Testis (tissue), 3 donors: ENCODE data around the gene MDM4. TPM values are rescaled to one million over a fixed set of nuclear protein-coding genes. Genes with fewer than 3 reads are reported as not detected.

Source experiments
- DNase-seq: peaks from one replicate; pipeline ENCODE4 v3.0.0-alpha.2; 2019
- H3K27ac ChIP-seq, 2 donors: fragments of 200-600 bp; sonication (generic); one replicate each; pipeline ENCODE4 v1.5.1; 2019
- H3K27me3 ChIP-seq: fragments of 200-600 bp; sonication (generic); one replicate; pipeline ENCODE4 v1.5.1; 2019
- H3K36me3 ChIP-seq: fragments of 200-600 bp; sonication (generic); one replicate; pipeline ENCODE4 v1.5.1; 2017; ENCODE audit warnings: low read depth; ENCODE audit errors: missing control alignments
- H3K4me1 ChIP-seq: fragments of 200-600 bp; sonication (generic); one replicate; pipeline ENCODE4 v1.5.1; 2019
- H3K4me3 ChIP-seq, 2 donors: fragments of 200-600 bp; sonication (generic); one replicate each; pipeline ENCODE4 v1.5.1; 2017 to 2019
- H3K9me3 ChIP-seq: fragments of 200-600 bp; sonication (generic); one replicate; pipeline ENCODE4 v1.5.1; 2017
- CTCF ChIP-seq, 3 experiments: fragments of 450-650 bp in 2 of 3; fragments of 200-600 bp in 1 of 3; sonication (generic) in 1 of 3; IDR thresholded peaks; one replicate each; pipeline ENCODE4 v1.5.1; 2016 to 2019; ENCODE audit warnings: antibody characterized with exemption in 3 of 3, mild to moderate bottlenecking in 2 of 3, moderate library complexity in 1 of 3
- POLR2A ChIP-seq: fragments of 450-650 bp; IDR thresholded peaks from one replicate; pipeline ENCODE4 v1.6.1; 2017; ENCODE audit warnings: antibody characterized with exemption, mild to moderate bottlenecking, moderate library complexity
- WGBS, 2 donors: methylation state at CpG; one replicate each; pipeline ENCODE4 v1.1.5; 2018; 5-methylcytosine and 5-hydroxymethylcytosine counted together
- intact Hi-C: fragments of 100-400 bp; cut with DNase I; formaldehyde crosslinking; loops from one replicate; pipeline ENCODE4 v1.15.1; 2023; ENCODE audit warnings: low total_unique reads
- polyA plus RNA-seq: library from polyadenylated mRNA; stranded (reverse); fragments of 350-450 nt; fragmentation: Illumina TruSeq; extraction: RNeasy Lipid Tissue Mini Kit (QIAGEN cat#74804); gene quantifications from one replicate; pipeline ENCODE4 v1.2.3, GENCODE V29; 2014; ENCODE audit warnings: low read depth, low replicate concordance; ENCODE audit not compliant: insufficient read depth
- total RNA-seq, 2 donors: library from RNA; depleted of rRNA; stranded (reverse); fragments of >200 nt; gene quantifications; one replicate each; pipeline ENCODE4 v1.2.3, GENCODE V29; 2016

Gene MDM4
- total and polyA plus RNA-seq, 3 donors from 2014 or later = 43.3 to 110 (median 96.2) TPM

DNA sequence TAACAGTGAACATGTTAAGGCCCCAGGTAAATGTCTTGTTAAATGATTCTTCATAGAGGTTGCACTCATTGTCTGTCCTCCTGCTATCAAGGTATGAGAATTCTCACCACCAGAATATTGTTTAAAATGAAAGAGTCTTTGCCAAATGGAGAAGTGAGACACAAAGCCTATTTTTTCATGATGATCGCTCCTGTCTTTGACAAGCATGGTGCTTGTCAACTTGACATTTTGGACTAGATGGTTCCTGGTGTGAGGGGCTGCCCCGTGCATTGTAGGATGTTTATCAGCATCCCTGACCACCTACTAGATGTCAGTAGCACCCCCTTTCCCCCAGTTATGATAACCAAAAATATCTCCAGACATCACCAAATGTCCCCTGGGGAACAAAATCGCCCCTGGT lies 65.6 kb downstream of the MDM4 start:
- intact Hi-C loops = no loop called here
- Histone ChIP-seq H3K4me1 (peaks cover 13% of the 10 kb centered on the region), H3K27me3 (no peaks in the 10 kb centered on the region), H3K4me3 (no peak overlapping the region), H3K9me3 (no peaks in the 10 kb centered on the region), H3K27ac (no peak overlapping the region), H3K36me3 (no peaks in the 10 kb centered on the region)
- no peak for DNase-seq
- no peak for TF ChIP-seq POLR2A
- no peak for TF ChIP-seq CTCF (IDR thresholded peaks at IDR 0.05)
- whole genome bisulfite sequencing, 2 donors = 92 to 99% methylated on average over 3 of the region's 3 CpGs

GRCh38 chr1:204583909-204584632 lies 67.9 kb downstream of the MDM4 start:
- WGBS, 2 donors = 80 to 81% methylated on average over 4 of the region's 4 CpGs
- intact Hi-C loops = no loop called here
- Histone ChIP-seq H3K27ac (no peak overlapping the region), H3K4me1 (peaks cover 4% of the 10 kb centered on the region), H3K4me3 (no peak overlapping the region), H3K9me3 (no peaks in the 10 kb centered on the region), H3K27me3 (no peaks in the 10 kb centered on the region), H3K36me3 (no peaks in the 10 kb centered on the region)
- DNase-seq = peak; percentile 79
- no peak for TF ChIP-seq CTCF (IDR thresholded peaks at IDR 0.05)
- TF ChIP-seq POLR2A = no peak

DNA sequence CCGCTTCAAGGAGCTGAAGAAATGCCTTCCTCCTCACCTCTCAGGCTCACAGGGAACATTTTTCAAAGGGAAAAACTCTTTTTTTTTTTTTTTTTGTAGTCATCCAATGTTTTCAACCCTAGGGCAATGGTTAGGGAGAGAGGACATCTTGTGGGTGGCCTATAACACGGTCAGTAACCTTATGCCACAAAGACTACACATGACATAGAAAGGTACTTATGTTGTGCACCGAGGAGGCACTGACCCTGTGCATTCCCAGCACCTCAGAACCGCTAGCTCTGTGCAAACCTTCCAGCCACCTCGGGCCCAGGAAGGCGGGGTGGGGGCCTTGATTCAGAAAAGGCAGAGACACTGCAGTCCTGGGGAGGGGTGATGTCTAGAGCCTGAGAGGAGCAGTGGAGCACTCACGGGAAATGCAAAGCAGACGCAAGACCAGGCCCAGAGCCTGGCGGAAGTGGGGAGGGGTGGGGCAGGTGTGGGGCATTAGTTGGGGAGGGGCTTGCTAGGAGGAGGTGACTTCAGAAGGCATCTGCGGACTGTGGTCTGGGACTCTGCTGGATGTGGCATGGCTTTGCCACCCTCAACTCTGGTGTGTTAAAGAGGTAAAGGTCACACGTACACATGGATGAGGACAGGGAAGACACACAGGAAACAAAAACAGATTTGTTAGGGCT lies 68.6 kb downstream of the MDM4 start:
- Histone ChIP-seq H3K4me1 (no peaks in the 10 kb centered on the region), H3K4me3 (no peak overlapping the region), H3K27me3 (no peaks in the 10 kb centered on the region), H3K9me3 (no peaks in the 10 kb centered on the region), H3K27ac (no peak overlapping the region), H3K36me3 (no peaks in the 10 kb centered on the region)
- WGBS, 2 donors = 81 to 88% methylated on average over 11 of the region's 11 CpGs
- intact Hi-C loops = no loop called here
- no peak for DNase-seq
- TF ChIP-seq CTCF (IDR thresholded peaks at IDR 0.05) = no peak
- TF ChIP-seq POLR2A = no peak

DNA sequence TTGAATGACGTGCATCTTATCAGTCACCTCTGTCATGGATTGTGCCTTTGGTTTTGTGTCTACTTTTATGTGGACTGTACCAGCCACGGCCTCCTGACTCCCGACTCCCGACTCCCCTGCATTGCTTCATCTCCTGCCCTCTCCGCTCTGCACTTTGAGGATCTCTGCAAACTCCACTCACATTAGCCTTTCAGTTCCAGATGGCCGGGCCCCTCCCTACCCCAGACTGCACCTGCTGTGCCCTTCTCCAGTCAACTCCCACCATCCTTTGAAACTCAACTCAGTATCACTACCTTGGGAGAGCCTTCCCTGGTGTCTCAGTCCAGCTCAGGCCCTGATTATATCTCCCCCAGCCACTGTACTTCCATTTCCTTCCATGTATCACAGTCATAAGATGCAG lies 71.4 kb downstream of the MDM4 start:
- Histone ChIP-seq H3K4me1 (no peaks in the 10 kb centered on the region), H3K27ac (no peak overlapping the region), H3K27me3 (no peaks in the 10 kb centered on the region), H3K36me3 (no peaks in the 10 kb centered on the region), H3K9me3 (no peaks in the 10 kb centered on the region), H3K4me3 (no peak overlapping the region)
- TF ChIP-seq CTCF (IDR thresholded peaks at IDR 0.05) (no peak), POLR2A (no peak)
- intact Hi-C loops = no loop called here
- 82 to 88% methylated on average over 5 to 6 of the region's 6 CpGs for WGBS, 2 donors
- DNase-seq = no peak

GRCh38 chr1:204588826-204589225 lies 72.6 kb downstream of the MDM4 start:
- intact Hi-C loops = no loop called here
- TF ChIP-seq POLR2A = no peak
- no peak for TF ChIP-seq CTCF (IDR thresholded peaks at IDR 0.05)
- H3K4me3 ChIP-seq = no peak overlapping the region
- no peaks in the 10 kb centered on the region for H3K27me3 ChIP-seq
- H3K27ac ChIP-seq = no peak overlapping the region
- H3K36me3 ChIP-seq = no peaks in the 10 kb centered on the region
- no peak for DNase-seq
- WGBS, 2 donors = 90 to 91% methylated on average over 4 to 5 of the region's 5 CpGs
- no peaks in the 10 kb centered on the region for H3K9me3 ChIP-seq
- H3K4me1 ChIP-seq = no peaks in the 10 kb centered on the region
